HEK293T (cell line): Measurements from ENCODE around the gene DZIP1L.
"Not testable (repeated sequence)": the region's sequence is repeated elsewhere in the genome, so short reads cannot be mapped to it uniquely, and the experiment has no call there.

Experiments
- CTCF ChIA-PET: fragments of 350-600 bp; formaldehyde crosslinking; extraction: SDS; loops from one replicate; lab custom pipeline; 2021; ENCODE audit warnings: antibody characterized with exemption, inconsistent platforms; lab: Yijun Ruan, JAX
- POLR2A ChIA-PET: fragments of 350-600 bp; formaldehyde crosslinking; extraction: SDS; loops from one replicate; lab custom pipeline; 2020; ENCODE audit warnings: antibody characterized with exemption, inconsistent platforms; lab: Yijun Ruan, JAX
- DNase-seq: peaks from one replicate; pipeline ENCODE4 v3.0.0; 2012; ENCODE audit warnings: mixed read lengths; ENCODE audit errors: extremely low spot score
- ARNT ChIP-seq: fragments of 450-650 bp; IDR thresholded peaks from 2 replicates; pipeline ENCODE4 v1.6.1; 2017; ENCODE audit warnings: mild to moderate bottlenecking
- BHLHE40 ChIP-seq: fragments of 450-650 bp; IDR thresholded peaks from 2 replicates; pipeline ENCODE4 v1.6.1; 2016; ENCODE audit warnings: mild to moderate bottlenecking, moderate library complexity, borderline replicate concordance
- CTBP1 ChIP-seq: fragments of 450-650 bp; IDR thresholded peaks from 2 replicates; pipeline ENCODE4 v1.6.1; 2016; ENCODE audit warnings: borderline replicate concordance
- ELF4 ChIP-seq: fragments of 450-650 bp; IDR thresholded peaks from 2 replicates; pipeline ENCODE4 v1.6.1; 2017; ENCODE audit warnings: antibody characterized with exemption
- FOXA1 ChIP-seq: fragments of 450-650 bp; IDR thresholded peaks from 2 replicates; pipeline ENCODE4 v1.6.1; 2016; ENCODE audit warnings: mild to moderate bottlenecking
- FOXK2 ChIP-seq: fragments of 450-650 bp; IDR thresholded peaks from 2 replicates; pipeline ENCODE4 v1.6.1; 2016; ENCODE audit warnings: mild to moderate bottlenecking
- FOXM1 ChIP-seq: fragments of 450-650 bp; IDR thresholded peaks from 2 replicates; pipeline ENCODE4 v1.6.1; 2017; ENCODE audit warnings: mild to moderate bottlenecking, borderline replicate concordance
- HDGF ChIP-seq: fragments of 450-650 bp; IDR thresholded peaks from 2 replicates; pipeline ENCODE4 v1.6.1; 2017; ENCODE audit warnings: antibody characterized with exemption, borderline replicate concordance
- L3MBTL2 ChIP-seq: fragments of 450-650 bp; conservative IDR thresholded peaks from 2 replicates; pipeline ENCODE4 v1.6.1; 2016; ENCODE audit warnings: mild to moderate bottlenecking
- LEF1 ChIP-seq: fragments of 450-650 bp; IDR thresholded peaks from 2 replicates; pipeline ENCODE4 v1.6.1; 2017; ENCODE audit warnings: mild to moderate bottlenecking, borderline replicate concordance
- NFRKB ChIP-seq: fragments of 450-650 bp; IDR thresholded peaks from 2 replicates; pipeline ENCODE4 v1.6.1; 2016; ENCODE audit warnings: mild to moderate bottlenecking, moderate library complexity
- PKNOX1 ChIP-seq: fragments of 450-650 bp; IDR thresholded peaks from 2 replicates; pipeline ENCODE4 v1.6.1; 2016
- SP1 ChIP-seq: fragments of 450-650 bp; IDR thresholded peaks from 2 replicates; pipeline ENCODE4 v1.6.1; 2017
- SUZ12 ChIP-seq: fragments of 450-650 bp; IDR thresholded peaks from 2 replicates; pipeline ENCODE4 v1.6.1; 2016; ENCODE audit warnings: mild to moderate bottlenecking
- TARDBP ChIP-seq: fragments of 450-650 bp; IDR thresholded peaks from 2 replicates; pipeline ENCODE4 v1.6.1; 2016
- ZNF384 ChIP-seq: fragments of 450-650 bp; IDR thresholded peaks from 2 replicates; pipeline ENCODE4 v1.6.1; 2016

DZIP1L gene

GRCh38 chr3:138097192-138098172, 17.9 kb downstream of the DZIP1L start:
- no peak for TF ChIP-seq ELF4
- POLR2A ChIA-PET: no interaction called here
- no peak for DNase-seq
- CTCF ChIA-PET: no interaction called here

GRCh38 chr3:138093721-138094120, 21.7 kb downstream of the DZIP1L start:
- POLR2A ChIA-PET: no interaction called here
- CTCF ChIA-PET: interaction anchor here (0.6 to 1.0 kb wide), 2 partner anchors 17 to 22 kb away, joined by 3 read pairs; partner anchors contain the start of gene DZIP1L
- TF ChIP-seq ZNF384: no peak
- no peak for TF ChIP-seq L3MBTL2
- no peak for TF ChIP-seq FOXM1
- TF ChIP-seq PKNOX1: no peak
- TF ChIP-seq CTBP1: no peak
- no peak for TF ChIP-seq LEF1
- no peak for TF ChIP-seq SP1
- TF ChIP-seq ELF4: no peak
- no peak for TF ChIP-seq BHLHE40
- no peak for TF ChIP-seq SUZ12
- no peak for TF ChIP-seq ARNT
- no peak for TF ChIP-seq HDGF
- no peak for TF ChIP-seq FOXK2
- TF ChIP-seq NFRKB: no peak
- TF ChIP-seq FOXA1: no peak
- TF ChIP-seq TARDBP: no peak
- no peak for DNase-seq

GRCh38 chr3:138092023-138092422, 23.4 kb downstream of the DZIP1L start:
- ChIA-PET CTCF (no interaction called here), POLR2A (no interaction called here)
- TF ChIP-seq SUZ12 (no peak), L3MBTL2 (no peak), ZNF384 (no peak), ELF4 (no peak), FOXK2 (no peak), ARNT (no peak), FOXM1 (no peak), LEF1 (no peak), SP1 (no peak), BHLHE40 (no peak), TARDBP (no peak), FOXA1 (no peak), PKNOX1 (no peak), NFRKB (no peak), CTBP1 (no peak), HDGF (no peak)

GRCh38 chr3:138089091-138089490, 26.3 kb downstream of the DZIP1L start:
- ChIA-PET CTCF (no interaction called here), POLR2A (no interaction called here)
- TF ChIP-seq BHLHE40 (no peak), TARDBP (no peak), ZNF384 (no peak), SP1 (no peak), PKNOX1 (no peak), CTBP1 (no peak), NFRKB (no peak), FOXM1 (no peak), FOXA1 (no peak), LEF1 (no peak), L3MBTL2 (no peak), HDGF (no peak), ELF4 (no peak), ARNT (no peak), FOXK2 (no peak)
- DNase-seq: no peak

More at GRCh38 chr3:138092023-138092422, 23.4 kb downstream of the DZIP1L start:
- DNase-seq: no peak

- CTCF ChIA-PET, DNase-seq, POLR2A ChIA-PET: not testable (repeated sequence)
Measured at GRCh38 chr3:138085745-138086144, 29.7 kb downstream of the DZIP1L start.

- POLR2A ChIA-PET: interaction anchor here (0.8 kb wide), 1 partner anchor 31 kb away, joined by 3 read pairs; the partner anchor contains the start of gene DZIP1L
- TF ChIP-seq ELF4 (no peak), FOXK2 (no peak), LEF1 (no peak), NFRKB (no peak)
- CTCF ChIA-PET: no interaction called here
- no peak for DNase-seq
Measured at GRCh38 chr3:138084196-138084595, 31.2 kb downstream of the DZIP1L start.
